ENCODE results near the gene HIPK3.

HIPK3 gene

GRCh38 chr11:33309118-33309517, 51.9 kb downstream of the HIPK3 start:
- DNase-seq = no peak

DNA sequence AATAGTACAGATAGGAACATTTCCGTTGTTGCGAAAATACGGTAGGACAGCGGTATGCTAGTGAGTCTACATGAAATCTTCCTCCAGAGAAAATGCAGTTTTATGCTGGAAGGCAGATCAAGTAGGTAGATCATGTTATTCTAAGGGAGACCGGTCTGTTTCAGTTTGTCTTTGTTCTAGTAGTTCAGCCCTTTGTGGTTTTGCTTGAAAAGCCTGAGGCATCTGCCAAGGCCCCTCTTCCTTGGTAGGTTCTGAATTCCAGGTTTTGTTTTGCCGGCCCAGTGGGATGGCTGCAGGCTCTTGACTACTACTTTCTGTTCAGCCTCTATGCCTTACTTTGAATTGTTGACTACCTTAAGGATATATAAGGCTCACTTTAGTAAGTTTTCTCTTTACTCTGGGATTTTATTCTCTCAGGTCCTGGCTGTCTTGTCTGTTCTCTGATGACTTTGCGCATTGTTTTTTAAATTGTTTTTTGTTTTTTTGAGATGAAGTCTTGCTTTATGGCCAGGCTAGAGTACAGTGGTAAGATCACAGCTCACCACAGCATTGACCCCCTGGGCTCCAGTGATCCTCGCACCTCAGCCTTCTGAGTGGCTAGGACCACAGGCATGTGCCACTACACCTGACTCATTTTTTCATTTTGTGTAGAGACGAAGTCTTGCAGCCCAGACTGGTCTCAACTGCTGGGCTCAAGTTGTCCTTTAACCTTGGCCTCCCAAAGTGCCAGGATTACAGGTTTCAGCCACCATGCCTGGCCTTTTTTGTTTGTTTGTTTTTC, 53.7 kb downstream of the HIPK3 start:
- no peak for DNase-seq

GRCh38 chr11:33311680-33312079, 54.5 kb downstream of the HIPK3 start:
- DNase-seq = no peak

GRCh38 chr11:33315822-33316221, 58.6 kb downstream of the HIPK3 start:
- DNase-seq = no peak

DNA sequence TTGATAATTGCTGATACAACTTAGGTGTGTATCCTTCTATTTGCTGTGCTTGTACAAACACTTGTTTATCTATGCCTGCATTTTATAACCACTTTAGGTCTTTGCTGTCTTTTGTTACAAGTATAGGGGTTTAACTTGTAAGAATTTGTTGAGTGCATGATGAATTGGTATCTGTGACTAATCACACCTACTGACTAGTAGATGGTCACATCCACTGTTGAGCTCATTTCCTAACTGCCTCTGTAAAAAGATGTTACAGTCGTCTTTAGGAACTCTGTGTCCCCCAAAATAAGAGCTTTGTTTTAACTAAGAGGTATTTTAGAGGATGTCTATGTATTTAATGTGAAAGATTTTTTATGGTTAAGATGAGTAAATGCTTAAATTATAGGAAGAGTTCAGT, 60.5 kb downstream of the HIPK3 start:
- DNase-seq = no peak

DNA sequence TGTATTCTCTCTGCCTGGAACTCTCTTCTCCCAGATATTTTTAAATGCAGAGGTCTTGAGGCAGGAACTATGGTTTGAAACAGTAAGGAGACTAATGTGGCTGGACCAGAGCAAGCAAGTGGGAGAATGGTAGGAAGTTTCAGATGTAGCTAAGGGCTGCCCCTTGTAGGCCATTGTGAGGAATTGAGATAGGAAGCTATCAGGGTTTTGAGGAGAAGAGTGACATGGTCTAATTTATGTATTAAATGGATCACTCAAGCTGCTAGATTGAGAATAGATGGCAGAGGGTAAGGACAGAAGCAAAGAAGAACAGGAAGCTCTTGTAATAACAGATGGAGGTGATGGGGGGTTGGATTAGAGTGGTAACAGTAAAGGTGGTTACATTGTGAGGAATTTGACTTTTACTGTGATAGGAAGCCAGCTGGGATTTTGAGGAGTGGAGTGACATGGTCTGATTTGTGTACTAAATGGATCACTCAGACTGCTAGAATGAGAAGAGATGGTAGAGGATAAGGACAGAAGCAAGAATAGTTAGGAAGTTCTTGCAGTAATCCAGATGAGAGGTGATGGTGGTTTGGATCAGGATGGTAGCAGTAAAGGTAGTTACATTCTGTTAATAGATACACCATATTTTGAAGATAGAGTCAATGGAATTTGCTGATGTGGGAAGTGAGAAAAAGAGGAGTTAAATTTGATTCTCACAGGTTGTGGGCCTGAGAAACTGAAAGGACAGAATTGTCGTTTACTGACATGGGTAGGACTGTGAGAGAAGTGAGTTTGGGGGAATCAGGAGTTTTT, 63.0 kb downstream of the HIPK3 start:
- no peak for DNase-seq

GRCh38 chr11:33320814-33321330, 63.7 kb downstream of the HIPK3 start:
- DNase-seq = no peak

- DNase-seq = no peak
These were observed 64.2 kb downstream of the HIPK3 start for GRCh38 chr11:33321422-33321821.

GRCh38 chr11:33323421-33323820, 66.2 kb downstream of the HIPK3 start:
- DNase-seq = no peak

GRCh38 chr11:33324302-33324985, 67.3 kb downstream of the HIPK3 start:
- no peak for DNase-seq

- no peak for DNase-seq
These were observed 68.3 kb downstream of the HIPK3 start for GRCh38 chr11:33325451-33325850.

- peak; percentile 27 to 77 for DNase-seq
These were observed 72.6 kb downstream of the HIPK3 start for GRCh38 chr11:33329705-33330329.

- DNase-seq = no peak
These were observed 76.6 kb downstream of the HIPK3 start for GRCh38 chr11:33333816-33334215.

DNA sequence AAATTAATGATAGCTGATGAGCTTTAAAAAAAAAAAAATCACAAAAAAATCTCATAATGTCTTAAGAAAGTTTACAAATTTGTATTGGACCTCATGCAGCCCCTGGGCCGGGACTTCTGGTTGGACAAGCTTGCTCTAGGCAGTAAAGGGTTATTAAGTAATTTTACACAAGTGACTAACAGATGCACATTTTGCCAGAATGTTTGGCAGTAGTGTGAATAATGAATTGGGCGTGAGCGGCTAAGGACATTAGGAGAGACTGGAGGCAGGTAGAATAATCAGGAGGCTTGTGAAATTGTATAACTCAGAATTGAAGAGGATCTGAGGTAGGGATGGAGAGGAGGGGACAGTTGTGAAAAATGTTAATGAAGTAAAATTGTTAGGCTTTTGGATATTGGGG, 77.4 kb downstream of the HIPK3 start:
- DNase-seq = no peak

- no peak for DNase-seq
These were observed 82.1 kb downstream of the HIPK3 start for GRCh38 chr11:33339247-33339646.

DNA sequence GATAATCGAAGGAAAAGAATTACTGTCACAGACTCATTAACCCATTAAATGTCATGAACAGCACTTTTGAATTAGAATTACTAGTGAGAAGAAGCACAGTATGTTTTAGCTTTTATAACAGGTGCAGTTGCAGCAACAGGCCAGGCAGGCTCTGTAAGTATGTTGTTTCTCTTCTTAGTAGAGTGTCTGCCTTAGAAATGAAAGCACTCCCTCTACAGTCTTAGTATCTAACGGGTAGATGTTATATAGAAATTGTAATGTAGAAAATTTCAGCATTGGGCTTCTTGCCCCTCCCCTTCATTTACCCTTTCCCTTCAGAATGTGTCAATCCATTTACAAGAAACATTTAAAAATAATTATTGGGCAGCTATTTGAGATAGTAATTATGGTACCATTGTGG, 87.4 kb downstream of the HIPK3 start:
- DNase-seq = no peak

DNA sequence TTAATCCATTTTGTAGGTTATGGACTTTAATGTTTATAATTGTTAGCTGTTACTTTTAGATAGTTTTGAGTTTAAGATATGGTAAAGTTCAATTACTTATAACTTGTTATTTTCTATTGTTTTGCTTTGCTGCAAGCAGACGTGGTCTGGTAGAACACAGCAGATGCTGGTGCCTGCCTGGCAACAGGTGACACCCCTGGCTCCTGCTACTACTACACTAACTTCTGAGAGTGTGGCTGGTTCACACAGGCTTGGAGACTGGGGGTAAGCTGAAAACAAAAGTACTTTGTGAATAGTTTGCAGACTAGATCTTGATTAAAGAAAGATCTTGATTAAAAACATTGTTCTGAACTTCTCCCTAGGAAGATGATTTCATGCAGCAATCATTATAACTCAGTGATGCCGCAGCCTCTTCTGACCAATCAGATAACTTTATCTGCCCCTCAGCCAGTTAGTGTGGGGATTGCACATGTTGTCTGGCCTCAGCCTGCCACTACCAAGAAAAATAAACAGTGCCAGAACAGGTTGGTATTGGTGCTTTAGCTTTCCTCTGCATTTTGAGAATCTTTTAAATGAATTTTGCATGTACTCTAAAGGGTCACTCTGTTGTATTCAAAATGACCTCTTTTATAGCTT, 90.4 kb downstream of the HIPK3 start:
- no peak for DNase-seq

DNA sequence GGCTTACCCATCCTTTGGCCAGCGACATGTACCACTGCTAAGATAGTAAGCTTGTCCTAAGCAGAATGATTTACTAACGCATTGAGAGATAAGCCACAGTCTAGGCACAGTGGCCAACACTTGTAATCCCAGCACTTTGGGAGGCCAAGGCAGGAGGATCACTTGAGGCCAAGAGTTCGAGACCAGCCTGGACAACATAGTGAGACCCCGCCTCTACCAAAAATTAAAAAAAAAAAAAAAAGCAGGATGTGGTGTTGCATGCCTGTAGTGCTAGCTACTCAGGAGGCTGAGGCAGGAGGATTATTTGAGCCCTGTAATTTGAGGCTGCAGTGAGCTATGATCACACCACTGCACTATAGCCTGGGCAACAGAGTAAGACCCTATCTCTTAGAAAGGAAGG, 93.1 kb downstream of the HIPK3 start:
- DNase-seq = no peak

DNA sequence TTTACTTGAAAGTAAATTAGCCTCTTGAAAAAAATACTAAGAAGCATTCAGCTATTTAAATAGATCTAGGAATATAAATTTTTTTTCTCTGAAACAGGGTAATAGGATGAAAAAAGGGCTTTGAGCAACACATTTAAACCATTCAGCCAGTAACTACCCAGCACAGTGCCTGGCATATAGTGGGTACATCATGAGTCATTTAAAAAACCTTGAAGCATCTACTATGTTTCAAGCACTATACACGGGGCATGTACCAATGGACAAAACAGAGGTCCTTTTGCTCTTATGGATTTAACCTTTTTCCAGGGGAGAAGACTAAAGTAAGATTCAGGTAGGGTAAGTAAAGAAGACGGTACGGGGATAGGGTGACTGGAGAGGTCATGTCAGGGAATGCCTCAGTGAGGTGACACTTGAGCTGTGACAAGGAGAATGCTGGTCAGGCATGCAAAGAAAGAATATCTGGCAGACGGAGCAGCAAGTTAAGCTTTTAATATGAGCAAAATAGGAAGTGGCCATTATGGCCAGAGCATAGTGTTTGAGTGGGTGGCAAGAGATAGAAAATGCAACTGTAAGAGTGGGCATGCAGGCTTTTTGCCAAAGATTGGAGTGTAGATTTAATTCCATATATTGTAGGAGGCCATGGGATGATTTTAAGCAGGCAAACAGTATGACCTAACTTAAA, 101.1 kb downstream of the HIPK3 start:
- DNase-seq = no peak

GRCh38 chr11:33360642-33361041, 103.5 kb downstream of the HIPK3 start:
- DNase-seq = no peak

GRCh38 chr11:33362051-33362910, 105.1 kb downstream of the HIPK3 start:
- DNase-seq = peak in 1 of 2 donors; percentile 59

All from hippocampal formation (tissue), 2 donors.